ENCODE data around the gene UBE2B. TPM values are rescaled to one million over a fixed set of nuclear protein-coding genes. Genes with fewer than 3 reads are reported as not detected.

UBE2B gene
- total and polyA plus RNA-seq, 10 of the 15 experiments (the other 5 are each of a cell fraction or from before 2014, with no cell fraction given) = 10.8 to 179 (median 61.3) TPM

- TF ChIP-seq, protein P1, sequence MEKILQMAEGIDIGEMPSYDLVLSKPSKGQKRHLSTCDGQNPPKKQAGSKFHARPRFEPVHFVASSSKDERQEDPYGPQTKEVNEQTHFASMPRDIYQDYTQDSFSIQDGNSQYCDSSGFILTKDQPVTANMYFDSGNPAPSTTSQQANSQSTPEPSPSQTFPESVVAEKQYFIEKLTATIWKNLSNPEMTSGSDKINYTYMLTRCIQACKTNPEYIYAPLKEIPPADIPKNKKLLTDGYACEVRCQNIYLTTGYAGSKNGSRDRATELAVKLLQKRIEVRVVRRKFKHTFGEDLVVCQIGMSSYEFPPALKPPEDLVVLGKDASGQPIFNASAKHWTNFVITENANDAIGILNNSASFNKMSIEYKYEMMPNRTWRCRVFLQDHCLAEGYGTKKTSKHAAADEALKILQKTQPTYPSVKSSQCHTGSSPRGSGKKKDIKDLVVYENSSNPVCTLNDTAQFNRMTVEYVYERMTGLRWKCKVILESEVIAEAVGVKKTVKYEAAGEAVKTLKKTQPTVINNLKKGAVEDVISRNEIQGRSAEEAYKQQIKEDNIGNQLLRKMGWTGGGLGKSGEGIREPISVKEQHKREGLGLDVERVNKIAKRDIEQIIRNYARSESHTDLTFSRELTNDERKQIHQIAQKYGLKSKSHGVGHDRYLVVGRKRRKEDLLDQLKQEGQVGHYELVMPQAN (conservative IDR thresholded peaks at IDR 0.05) = no peak
Measured at GRCh38 chr5:134439210-134439654, 67.9 kb downstream of the UBE2B start (continued).

DNA sequence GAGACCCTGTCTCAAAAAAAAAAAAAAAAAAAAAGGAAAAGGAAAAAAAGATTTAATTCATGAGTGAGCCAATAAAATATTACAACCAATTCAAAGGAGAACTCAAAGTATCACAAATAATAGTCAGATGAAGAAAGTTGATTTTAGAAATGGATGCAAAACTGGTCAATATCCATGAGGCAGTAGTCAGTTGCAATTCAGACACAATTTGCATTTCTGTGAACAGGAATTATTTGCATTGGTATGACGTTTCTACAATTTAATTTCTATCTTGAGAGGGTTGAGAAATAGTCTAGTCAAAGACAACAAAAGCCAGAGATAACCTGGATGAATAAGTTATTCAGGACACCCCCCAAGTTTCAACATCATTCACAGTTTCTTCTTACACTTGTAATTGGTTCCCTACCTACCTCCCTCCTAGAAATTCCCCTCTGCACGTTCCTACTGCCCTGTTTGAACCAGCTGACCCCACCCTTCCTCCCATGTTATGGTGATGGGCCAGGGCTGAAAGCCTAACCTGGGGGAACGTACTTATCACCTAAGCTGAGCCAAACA is 68.9 kb downstream of the UBE2B start:
- no peaks in the 10 kb centered on the region for H4K20me1 ChIP-seq (ENCODE audit: control insufficient read depth, insufficient read depth)
- WGBS (ENCODE audit: insufficient coverage, insufficient replicate concordance, low lambda C conversion rate, missing lambda C conversion rate) = 24% methylated on average over 3 of the region's 3 CpGs
- ATAC-seq (no peak), FAIRE-seq (no peak), DNase-seq (ENCODE audit: low read depth, low spot score) (no peak)
- no peak for TF ChIP-seq RBBP5 (conservative IDR thresholded peaks at IDR 0.05)
- TF ChIP-seq CEBPB (IDR thresholded peaks at IDR 0.05; ENCODE audit: borderline replicate concordance in 1 of 2, low read depth in 2 of 2, low read length in 2 of 2) = no peak
- TF ChIP-seq HCFC1 (IDR thresholded peaks at IDR 0.05; ENCODE audit: low read length) = no peak
- no peak for TF ChIP-seq POLR2AphosphoS2 (IDR thresholded peaks at IDR 0.05; ENCODE audit: low read depth, low read length)
- TF ChIP-seq, protein P2, sequence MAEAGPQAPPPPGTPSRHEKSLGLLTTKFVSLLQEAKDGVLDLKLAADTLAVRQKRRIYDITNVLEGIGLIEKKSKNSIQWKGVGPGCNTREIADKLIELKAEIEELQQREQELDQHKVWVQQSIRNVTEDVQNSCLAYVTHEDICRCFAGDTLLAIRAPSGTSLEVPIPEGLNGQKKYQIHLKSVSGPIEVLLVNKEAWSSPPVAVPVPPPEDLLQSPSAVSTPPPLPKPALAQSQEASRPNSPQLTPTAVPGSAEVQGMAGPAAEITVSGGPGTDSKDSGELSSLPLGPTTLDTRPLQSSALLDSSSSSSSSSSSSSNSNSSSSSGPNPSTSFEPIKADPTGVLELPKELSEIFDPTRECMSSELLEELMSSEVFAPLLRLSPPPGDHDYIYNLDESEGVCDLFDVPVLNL (IDR thresholded peaks at IDR 0.05; ENCODE audit: low read depth, low read length) = no peak
- no peak for TF ChIP-seq PAX8 (IDR thresholded peaks at IDR 0.05)
- TF ChIP-seq STAT3 (IDR thresholded peaks at IDR 0.05; ENCODE audit: low read depth, low read length) = no peak
- TF ChIP-seq IKZF2 (IDR thresholded peaks at IDR 0.05) = no peak
- no peak for TF ChIP-seq BCL11A (IDR thresholded peaks at IDR 0.05; ENCODE audit: low read depth, low read length)
- TF ChIP-seq HSF1 (IDR thresholded peaks at IDR 0.05; ENCODE audit: low read depth, low read length) = no peak
- no peak for TF ChIP-seq SUPT20H (IDR thresholded peaks at IDR 0.05; ENCODE audit: borderline replicate concordance, control insufficient read depth, low read depth, low read length)
- no peak for TF ChIP-seq FOS (IDR thresholded peaks at IDR 0.05; ENCODE audit: borderline replicate concordance, extremely low read depth, insufficient read length)
- no peak for TF ChIP-seq ZNF217 (IDR thresholded peaks at IDR 0.05)
- TF ChIP-seq POU2F2 (IDR thresholded peaks at IDR 0.05; ENCODE audit: borderline replicate concordance, low read depth, low read length) = no peak
- in situ Hi-C loops (cut with MboI) = no loop called here
- no peak overlapping the region for H3K9ac ChIP-seq (ENCODE audit: control insufficient read depth, insufficient read depth, low read length)
- H2AFZ ChIP-seq (ENCODE audit: control insufficient read depth, low read depth, low read length) = peak overlapping the region; percentile 33
- RAD21 ChIA-PET (ENCODE audit: unreplicated experiment) = interaction anchor here (0.6 kb wide), 1 partner anchor 84 kb away, joined by 3 read pairs; no protein-coding TSS in a partner anchor
- no peak overlapping the region for H3K4me3 ChIP-seq
- H3K27ac ChIP-seq (ENCODE audit: control insufficient read depth, insufficient read depth) = no peak overlapping the region
- POLR2A ChIA-PET = interaction anchor here (0.6 kb wide), 2 partner anchors 91 to 356 kb away, joined by 3 to 4 read pairs; no protein-coding TSS in a partner anchor
- H3K4me2 ChIP-seq (ENCODE audit: control insufficient read depth, insufficient read depth) = no peak overlapping the region
- SMC1A ChIA-PET (ENCODE audit: uncharacterized antibody, unreplicated experiment) = interaction anchor here (1.0 to 1.9 kb wide), 2 partner anchors 12 to 28 kb away, joined by 3 to 4 read pairs; no protein-coding TSS in a partner anchor
- intact Hi-C loops (cut with micrococcal nuclease; ENCODE audit: unreplicated experiment) = no loop called here
- no TSS peak for BruUV-seq (replicated peaks)
- peaks cover 14% of the 10 kb centered on the region for H3K4me1 ChIP-seq (ENCODE audit: control insufficient read depth, insufficient read depth, low read length)
- H3K27me3 ChIP-seq (replicated peaks in 1 of 2; ENCODE audit: control insufficient read depth in 2 of 2, insufficient read depth in 2 of 2, low read length in 1 of 2) = no peaks in the 10 kb centered on the region
- H3K79me2 ChIP-seq (ENCODE audit: control insufficient read depth, insufficient read depth, low read length) = no peaks in the 10 kb centered on the region
- no peaks in the 10 kb centered on the region for H3K36me3 ChIP-seq (ENCODE audit: control insufficient read depth in 2 of 2, insufficient read depth in 2 of 2, low read length in 1 of 2)
- no peaks in the 10 kb centered on the region for H3K9me3 ChIP-seq (replicated peaks; ENCODE audit: control insufficient read depth, insufficient read depth, low read length)
- CTCF ChIA-PET = no interaction called here

Measured in GM12878 (cell line).